Endodermal cell (in vitro differentiated cells): ENCODE results near the gene KIF27. TPM values are rescaled to one million over a fixed set of nuclear protein-coding genes. Genes with fewer than 3 reads are reported as not detected.
A peak's percentile ranks its signal among the peaks of the same experiment; 100 is the strongest.

ENCODE experiments used
- DNase-seq: peaks from one replicate; pipeline ENCODE4 v3.0.0-alpha.2; 2017
- H3K27ac ChIP-seq: 2 replicates; pipeline ENCODE4 v1.5.1; 2013; ENCODE audit warnings: mild to moderate bottlenecking, low read depth, low read length, moderate library complexity
- H3K27me3 ChIP-seq: 2 replicates; pipeline ENCODE4 v1.6.1; 2013; ENCODE audit warnings: mild to moderate bottlenecking, low read length, moderate library complexity; ENCODE audit not compliant: insufficient read depth, control insufficient read depth, poor library complexity, severe bottlenecking
- H3K36me3 ChIP-seq: 2 replicates; pipeline ENCODE4 v1.7.0; 2013; ENCODE audit warnings: mild to moderate bottlenecking, low read length, moderate library complexity; ENCODE audit not compliant: control insufficient read depth, insufficient read depth
- H3K4me1 ChIP-seq: one replicate; pipeline ENCODE4 v1.7.0; 2013; ENCODE audit warnings: low read length; ENCODE audit not compliant: control insufficient read depth, insufficient read depth
- H3K4me3 ChIP-seq: 2 replicates; pipeline ENCODE4 v1.5.1; 2013; ENCODE audit warnings: mild to moderate bottlenecking, low read length, moderate library complexity
- H3K9ac ChIP-seq: 2 replicates; pipeline ENCODE4 v1.6.1; 2013; ENCODE audit warnings: mild to moderate bottlenecking, low read length, moderate library complexity; ENCODE audit not compliant: poor library complexity, severe bottlenecking; ENCODE audit errors: extremely low read depth
- H3K9me3 ChIP-seq: 2 replicates; pipeline ENCODE4 v1.6.1; 2013; ENCODE audit warnings: mild to moderate bottlenecking, low read length, moderate library complexity; ENCODE audit not compliant: control insufficient read depth
- H3K27ac Mint-ChIP-seq: 2 replicates; pipeline ENCODE4 v1.8.0; 2020; ENCODE audit warnings: mixed read lengths
- H3K27me3 Mint-ChIP-seq: 2 replicates; pipeline ENCODE4 v1.8.0; 2021; ENCODE audit warnings: mild to moderate bottlenecking, mixed read lengths; ENCODE audit not compliant: insufficient read depth
- H3K36me3 Mint-ChIP-seq: 2 replicates; pipeline ENCODE4 v1.8.0; 2020; ENCODE audit warnings: low read depth, mixed read lengths
- H3K4me1 Mint-ChIP-seq: 2 replicates; pipeline ENCODE4 v1.8.0; 2020; ENCODE audit warnings: mixed read lengths
- H3K4me3 Mint-ChIP-seq: 2 replicates; pipeline ENCODE4 v1.8.0; 2020; ENCODE audit warnings: mild to moderate bottlenecking, moderate library complexity, mixed read lengths
- H3K9me3 Mint-ChIP-seq: 2 replicates; pipeline ENCODE4 v1.8.0; 2020; ENCODE audit warnings: mild to moderate bottlenecking, mixed read lengths
- CTCF ChIP-seq: fragments of 200-600 bp; sonication (generic); conservative IDR thresholded peaks from 2 replicates; pipeline ENCODE4 v1.5.0; 2021; ENCODE audit warnings: antibody characterized with exemption, mild to moderate bottlenecking
- WGBS, 2 experiments: methylation state at CpG; one replicate each; pipeline versions ENCODE4 v1.1.5 to v1.1.7; 2013; ENCODE audit warnings: missing lambda C conversion rate in 2 of 2, mixed read lengths in 1 of 2; ENCODE audit not compliant: insufficient coverage in 1 of 2, insufficient read length in 1 of 2; 5-methylcytosine and 5-hydroxymethylcytosine counted together
- total RNA-seq, 2 donors: library from RNA; stranded (reverse); fragmentation: NEBNext Ultra II Directional in 1 of 2; extraction: Animal tissue kit (Norgen Biotek cat#: 25700) in 1 of 2; gene quantifications; 2 replicates in 1 of 2; 3 replicates in 1 of 2; pipeline ENCODE4 v1.2.1, GENCODE V29; 2021

The KIF27 gene
- total RNA-seq, 2 donors from 2014 or later, result 12.0 to 19.5 TPM

- Histone ChIP-seq H3K27me3 (no peaks in the 10 kb centered on the region), H3K9ac (no peak overlapping the region), H3K36me3 (no peaks in the 10 kb centered on the region), H3K4me1 (no peaks in the 10 kb centered on the region), H3K9me3 (no peaks in the 10 kb centered on the region), H3K27ac (no peak overlapping the region), H3K4me3 (no peak overlapping the region)
- H3K9me3 Mint-ChIP-seq, result no peaks in the 10 kb centered on the region
- peaks cover 26% of the 10 kb centered on the region for H3K36me3 Mint-ChIP-seq
- peak; percentile 68 for DNase-seq
- no peak overlapping the region for H3K4me3 Mint-ChIP-seq
- WGBS, 2 experiments, result 57% methylated on average over 1 of the region's 1 CpG; no CpG with 5 or more reads in 1 of the 2 experiments
- no peak overlapping the region for H3K27ac Mint-ChIP-seq
- peak; percentile 81 for TF ChIP-seq CTCF
- peaks cover 12% of the 10 kb centered on the region for H3K4me1 Mint-ChIP-seq
- H3K27me3 Mint-ChIP-seq, result no peaks in the 10 kb centered on the region
Measured at GRCh38 chr9:83937861-83938455, 16.7 kb upstream of the KIF27 start.

- 84 to 89% methylated on average over 3 to 6 of the region's 6 CpGs for WGBS, 2 experiments
- DNase-seq, result no peak
- no peak overlapping the region for H3K4me3 Mint-ChIP-seq
- no peak for TF ChIP-seq CTCF
- Histone ChIP-seq H3K27ac (no peak overlapping the region), H3K27me3 (no peaks in the 10 kb centered on the region), H3K4me1 (no peaks in the 10 kb centered on the region), H3K4me3 (no peak overlapping the region), H3K9ac (no peak overlapping the region), H3K9me3 (no peaks in the 10 kb centered on the region), H3K36me3 (no peaks in the 10 kb centered on the region)
- peak overlapping the region; percentile 17 for H3K27ac Mint-ChIP-seq
- H3K27me3 Mint-ChIP-seq, result no peaks in the 10 kb centered on the region
- peaks cover 12% of the 10 kb centered on the region for H3K4me1 Mint-ChIP-seq
- H3K36me3 Mint-ChIP-seq, result peaks cover 16% of the 10 kb centered on the region
- H3K9me3 Mint-ChIP-seq, result no peaks in the 10 kb centered on the region
Measured at GRCh38 chr9:83936523-83936922, 15.3 kb upstream of the KIF27 start.

GRCh38 chr9:83935276-83935935 lies 14.2 kb upstream of the KIF27 start:
- Histone ChIP-seq H3K9me3 (no peaks in the 10 kb centered on the region), H3K9ac (no peak overlapping the region), H3K27me3 (no peaks in the 10 kb centered on the region), H3K4me3 (no peak overlapping the region), H3K36me3 (no peaks in the 10 kb centered on the region), H3K4me1 (no peaks in the 10 kb centered on the region), H3K27ac (no peak overlapping the region)
- H3K4me1 Mint-ChIP-seq, result peaks cover 12% of the 10 kb centered on the region
- H3K27me3 Mint-ChIP-seq, result no peaks in the 10 kb centered on the region
- H3K4me3 Mint-ChIP-seq, result no peak overlapping the region
- no peaks in the 10 kb centered on the region for H3K9me3 Mint-ChIP-seq
- no peak for DNase-seq
- H3K27ac Mint-ChIP-seq, result no peak overlapping the region
- 67 to 88% methylated on average over 3 of the region's 3 CpGs for WGBS, 2 experiments
- no peak for TF ChIP-seq CTCF
- peaks cover 9% of the 10 kb centered on the region for H3K36me3 Mint-ChIP-seq
